Measurements from ENCODE around the gene FAM163A.
"Not testable (repeated sequence)": the region's sequence is repeated elsewhere in the genome, so short reads cannot be mapped to it uniquely, and the experiment has no call there.

Gene FAM163A

DNA sequence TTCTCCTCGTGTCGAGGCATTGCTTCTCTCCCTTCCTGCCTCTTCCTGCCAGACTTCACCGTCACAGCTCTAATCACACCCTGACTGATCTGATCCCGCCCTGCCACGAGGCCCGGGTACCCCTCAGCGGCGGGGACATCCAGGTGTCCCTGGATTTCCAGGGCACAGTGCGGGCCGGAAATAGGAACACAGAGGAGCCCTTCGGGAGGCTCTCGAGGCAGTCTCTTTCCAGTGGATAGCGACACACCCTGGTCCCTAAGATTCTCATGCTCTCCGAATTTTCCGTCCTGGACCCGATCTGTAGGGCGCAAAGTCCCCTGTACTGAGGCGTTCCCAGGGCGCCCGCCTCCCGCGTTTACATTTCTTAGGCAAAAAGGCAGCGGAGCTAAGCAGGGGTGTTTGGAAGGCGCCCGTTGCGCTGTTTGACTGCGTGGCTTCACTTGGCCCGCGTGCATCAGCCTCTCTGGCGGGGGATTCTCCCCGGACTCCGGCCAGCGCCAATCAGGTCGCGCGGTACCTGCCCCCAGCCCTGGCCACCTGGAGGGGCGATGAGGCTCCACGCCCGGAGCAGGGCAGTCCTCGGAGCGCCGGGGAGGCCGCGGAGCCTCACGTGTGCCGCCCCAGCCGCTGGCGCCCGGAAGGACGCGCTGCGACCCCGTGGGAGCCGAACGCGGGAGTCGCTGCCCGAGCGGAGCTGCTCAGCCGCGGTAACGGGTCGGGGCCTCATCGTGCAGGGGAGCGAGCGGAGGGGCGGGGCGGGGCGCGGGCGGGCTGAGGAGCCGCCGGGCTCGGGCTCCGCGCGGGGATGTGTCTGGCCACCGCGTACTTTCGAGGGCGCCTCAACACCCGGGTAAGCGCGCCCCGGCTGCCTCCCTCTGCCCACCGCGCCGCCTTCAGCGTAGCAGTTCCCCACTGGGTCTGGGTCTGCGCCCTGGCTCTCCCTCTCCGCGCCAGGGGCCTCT lies at the start of gene FAM163A:
FAM163A (plus strand) TSS at position 575 of the 962 bp plus-strand sequence. CDS start 69,807 bp downstream, outside the sequence.
- no peak for DNase-seq (ENCODE audit: low read depth)

DNA sequence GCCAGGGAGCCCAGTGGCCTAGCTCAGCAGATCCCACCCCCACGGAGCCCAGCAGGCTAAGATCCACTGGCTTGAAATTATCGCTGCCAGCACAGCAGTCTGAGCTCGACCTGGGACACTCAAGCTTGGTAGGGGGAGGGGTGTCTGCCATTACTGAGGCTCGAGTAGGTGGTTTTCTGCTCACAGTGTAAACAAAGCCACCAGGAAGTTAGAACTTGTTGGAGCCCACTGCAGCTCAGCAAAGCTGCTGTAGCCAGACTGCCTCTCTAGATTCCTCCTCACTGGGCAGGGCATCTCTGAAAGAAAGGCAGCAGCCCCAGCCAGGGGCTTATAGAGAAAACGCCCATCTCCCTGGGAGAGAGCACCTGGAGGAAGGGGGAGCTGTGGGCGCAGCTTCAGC lies 48.6 kb upstream of the FAM163A start:
- DNase-seq (ENCODE audit: low read depth) = not testable (repeated sequence)

- no peak for DNase-seq (ENCODE audit: low read depth)
Measured at GRCh38 chr1:179702946-179703539, 40.0 kb upstream of the FAM163A start.

- peak; percentile 23 for DNase-seq (ENCODE audit: low read depth)
Measured at GRCh38 chr1:179706339-179706941, 36.7 kb upstream of the FAM163A start.

GRCh38 chr1:179707406-179707805 lies 35.7 kb upstream of the FAM163A start:
- DNase-seq (ENCODE audit: low read depth) = no peak

DNA sequence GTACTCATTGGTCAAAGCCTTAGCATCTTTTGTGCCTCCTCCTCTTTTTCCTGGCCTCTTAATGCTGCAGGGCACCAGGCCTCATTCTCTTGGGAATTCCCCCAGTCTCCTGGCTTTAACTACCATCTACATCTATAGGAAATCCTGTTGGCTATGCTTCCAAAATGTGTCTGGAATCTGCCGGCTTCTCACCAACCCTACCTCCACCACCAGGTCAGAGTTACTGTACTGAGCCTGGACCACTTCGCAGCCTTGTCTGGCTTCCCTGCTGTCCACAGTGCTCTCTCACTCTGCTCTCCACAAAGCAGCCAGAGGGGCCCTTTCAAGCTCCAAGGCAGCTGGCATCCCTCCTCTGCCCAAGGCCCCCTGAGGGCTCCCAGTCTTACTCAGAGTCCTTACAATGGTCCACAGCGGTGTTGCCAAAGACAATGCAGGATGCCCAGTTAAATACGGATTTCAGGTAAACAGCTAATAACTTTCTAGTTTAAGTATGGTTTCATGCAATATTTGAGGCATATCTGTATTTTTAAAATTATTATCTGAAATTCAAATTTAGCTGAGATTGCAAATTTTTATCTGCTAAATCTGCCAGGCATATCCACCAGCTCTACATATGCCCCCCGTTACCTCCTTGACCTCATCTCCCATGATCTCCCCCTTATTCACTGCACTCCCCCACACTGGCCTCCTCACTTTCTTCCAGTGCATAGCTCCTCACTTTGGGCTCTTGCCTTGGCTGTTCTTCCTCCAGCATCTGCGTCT lies 34.5 kb upstream of the FAM163A start:
- no peak for DNase-seq (ENCODE audit: low read depth)

DNA sequence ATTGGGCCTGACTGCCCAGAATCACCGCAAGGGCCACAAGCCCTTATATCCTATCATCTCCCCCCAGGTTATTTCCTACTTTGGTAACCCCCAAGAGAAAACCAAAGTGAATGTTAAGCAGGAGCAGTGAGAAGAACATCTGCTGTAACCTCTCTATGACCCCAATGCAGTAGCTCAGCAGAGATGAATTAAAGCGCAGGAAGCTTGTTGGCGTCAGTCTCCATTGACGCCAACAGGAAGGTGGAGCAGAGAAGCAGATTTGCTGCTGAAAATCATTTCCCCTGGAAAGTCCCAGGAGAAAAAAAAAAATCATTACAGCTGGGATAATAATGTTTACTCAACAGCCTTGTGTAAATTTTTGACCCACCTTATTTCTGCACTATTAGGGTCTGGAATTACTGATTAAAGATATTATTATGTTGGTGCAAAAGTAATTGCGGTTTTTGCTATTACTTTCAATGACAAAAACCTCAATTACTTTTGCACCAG lies 33.2 kb upstream of the FAM163A start:
- DNase-seq (ENCODE audit: low read depth) = no peak

DNA sequence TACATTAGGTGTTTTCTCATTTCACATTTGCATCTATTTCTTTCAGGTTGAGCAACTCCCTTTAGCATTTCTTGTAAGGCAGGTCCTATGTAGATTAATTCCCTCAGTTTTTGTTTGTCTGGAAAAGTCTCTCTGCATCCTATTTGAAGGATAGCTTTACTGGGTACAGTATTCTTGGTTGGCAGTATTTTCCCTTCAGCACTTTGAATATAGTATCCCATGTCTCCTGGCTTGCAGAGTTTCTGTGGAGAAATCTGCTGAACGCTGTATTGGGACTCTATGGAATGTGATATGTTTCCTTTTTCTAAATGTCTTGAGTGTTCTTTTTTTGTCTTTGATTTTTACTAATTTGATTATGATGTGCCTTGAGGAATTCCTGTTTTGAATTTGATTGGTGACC lies 28.9 kb upstream of the FAM163A start:
- no peak for DNase-seq (ENCODE audit: low read depth)

- DNase-seq (ENCODE audit: low read depth) = no peak
Measured at GRCh38 chr1:179714623-179715022, 28.5 kb upstream of the FAM163A start.

DNA sequence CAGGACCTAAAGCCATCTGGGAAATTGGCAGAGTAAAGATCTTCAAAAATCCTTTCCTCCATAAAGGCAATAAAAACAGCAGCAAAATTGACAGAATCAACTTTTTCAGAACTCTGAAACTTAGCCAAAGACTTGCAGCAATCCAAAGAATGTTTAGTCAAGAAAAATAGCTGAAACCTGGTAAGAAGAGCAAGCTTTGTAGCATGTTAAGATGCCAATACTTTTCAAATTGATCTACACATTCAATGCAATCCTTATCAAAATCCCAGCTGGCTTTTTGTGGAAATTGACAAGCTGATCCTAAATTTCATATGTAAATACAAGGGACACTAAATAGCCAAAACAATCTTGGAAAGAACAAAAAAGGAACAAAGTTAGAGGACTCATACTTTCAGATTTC lies 23.8 kb upstream of the FAM163A start:
- DNase-seq (ENCODE audit: low read depth) = no peak

- DNase-seq (ENCODE audit: low read depth) = no peak
Measured at GRCh38 chr1:179728271-179728670, 14.8 kb upstream of the FAM163A start.

- DNase-seq (ENCODE audit: low read depth) = no peak
Measured at GRCh38 chr1:179729881-179730280, 13.2 kb upstream of the FAM163A start.

GRCh38 chr1:179731643-179732042 lies 11.4 kb upstream of the FAM163A start:
- DNase-seq (ENCODE audit: low read depth) = no peak

- DNase-seq (ENCODE audit: low read depth) = no peak
Measured at GRCh38 chr1:179742291-179742690, 800 bp upstream of the FAM163A start.

- no peak for DNase-seq (ENCODE audit: low read depth)
Measured at GRCh38 chr1:179743679-179744400, 749 bp downstream of the FAM163A start.

DNA sequence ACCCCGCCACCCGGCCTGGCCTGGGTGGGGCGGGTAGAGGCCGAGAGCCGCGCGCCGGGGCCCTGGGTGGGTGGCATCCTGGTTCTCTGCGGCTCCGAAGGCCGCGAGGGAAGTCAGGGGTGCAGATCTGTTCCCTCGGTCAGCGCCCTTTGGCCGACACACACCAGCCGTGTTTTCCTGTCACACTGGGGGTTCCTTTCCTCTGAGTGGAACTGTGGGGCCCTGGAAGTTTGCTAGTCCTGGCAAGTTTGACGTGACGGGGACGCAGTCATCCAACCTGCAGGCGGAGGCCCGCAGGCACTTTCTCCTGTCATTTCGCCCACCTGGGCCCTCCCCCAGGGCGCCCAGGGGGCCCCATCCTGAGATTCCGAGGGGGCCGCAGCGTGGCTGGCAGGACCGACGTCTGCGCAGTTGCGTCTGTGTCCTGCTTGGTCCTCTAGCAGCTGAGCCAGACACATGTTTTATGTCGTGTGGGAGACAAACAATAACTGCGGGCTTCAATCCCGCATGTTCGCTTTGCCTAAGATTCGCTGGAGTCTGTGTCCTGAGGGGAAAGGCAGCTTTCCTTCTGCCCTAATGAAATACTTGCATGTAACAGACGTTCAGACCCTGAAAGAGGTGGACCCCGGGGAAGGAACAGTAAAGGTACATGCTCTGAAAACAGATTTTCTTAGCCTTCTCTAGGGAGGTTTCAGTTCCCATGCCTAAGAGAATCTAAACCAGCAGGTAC lies 1.5 kb downstream of the FAM163A start:
- DNase-seq (ENCODE audit: low read depth) = no peak

DNA sequence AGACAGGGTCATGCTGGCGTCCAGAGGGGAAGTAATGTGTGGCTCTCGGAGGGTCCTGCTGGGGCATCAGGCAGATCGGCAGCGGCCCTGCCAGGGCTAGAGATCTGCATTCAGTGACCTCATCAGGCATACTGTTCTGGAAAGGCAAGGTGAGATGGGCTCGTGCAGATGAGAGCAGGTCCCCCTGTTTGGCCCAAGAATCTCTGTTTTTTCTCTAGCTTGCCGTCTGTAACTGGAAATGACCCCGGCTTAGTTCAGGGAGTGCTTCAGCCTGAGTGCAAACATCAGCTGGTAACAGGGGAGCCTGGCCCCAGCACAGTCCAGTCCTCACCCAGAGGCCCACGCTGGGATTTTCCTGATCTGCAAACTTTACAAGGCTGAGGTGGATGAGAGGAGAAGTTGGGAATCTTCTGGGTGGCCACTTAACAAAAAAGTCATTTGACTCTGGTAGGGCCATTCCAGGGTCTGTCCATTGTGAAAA lies 2.1 kb downstream of the FAM163A start:
- no peak for DNase-seq (ENCODE audit: low read depth)

- no peak for DNase-seq (ENCODE audit: low read depth)
Measured at GRCh38 chr1:179745743-179746142, 2.7 kb downstream of the FAM163A start.

DNA sequence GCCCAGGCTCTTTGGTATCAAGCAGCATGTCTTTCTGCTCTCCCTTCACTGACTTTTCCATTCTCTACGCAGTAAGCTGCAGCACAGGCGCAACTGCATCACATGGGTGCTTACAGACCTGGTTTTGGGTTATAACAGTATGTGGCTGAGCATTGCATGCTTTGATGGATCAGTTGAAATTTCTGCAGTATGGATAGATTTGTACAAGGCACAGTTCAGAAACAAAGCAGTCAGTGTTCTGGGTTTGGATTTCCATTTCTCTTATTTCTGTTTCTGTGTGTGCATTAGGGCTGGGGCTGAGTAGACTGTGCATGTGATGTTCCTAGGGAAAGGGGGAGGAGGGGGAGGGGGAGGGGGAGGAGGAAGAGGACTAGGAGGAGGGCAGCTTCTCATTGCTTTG lies 4.5 kb downstream of the FAM163A start:
- DNase-seq (ENCODE audit: low read depth) = no peak

DNA sequence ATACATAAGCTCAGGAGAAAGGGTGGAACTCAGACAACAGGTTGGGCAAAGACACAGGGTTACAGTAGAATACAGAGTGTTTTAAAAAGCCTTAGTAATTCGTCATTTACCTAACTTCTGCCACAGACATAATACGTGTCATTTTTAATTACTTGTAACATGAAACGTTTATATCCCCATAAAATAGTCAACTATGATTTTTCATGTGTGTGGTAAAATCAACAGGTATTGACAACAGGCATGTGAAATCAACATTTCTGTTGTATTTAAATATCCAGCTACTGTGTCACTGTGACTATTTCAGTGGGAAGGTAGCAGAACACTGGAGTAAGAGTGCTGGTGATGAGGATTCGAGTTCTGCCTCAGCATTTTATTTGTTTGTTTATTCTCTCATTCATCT lies 5.7 kb downstream of the FAM163A start:
- no peak for DNase-seq (ENCODE audit: low read depth)

DNA sequence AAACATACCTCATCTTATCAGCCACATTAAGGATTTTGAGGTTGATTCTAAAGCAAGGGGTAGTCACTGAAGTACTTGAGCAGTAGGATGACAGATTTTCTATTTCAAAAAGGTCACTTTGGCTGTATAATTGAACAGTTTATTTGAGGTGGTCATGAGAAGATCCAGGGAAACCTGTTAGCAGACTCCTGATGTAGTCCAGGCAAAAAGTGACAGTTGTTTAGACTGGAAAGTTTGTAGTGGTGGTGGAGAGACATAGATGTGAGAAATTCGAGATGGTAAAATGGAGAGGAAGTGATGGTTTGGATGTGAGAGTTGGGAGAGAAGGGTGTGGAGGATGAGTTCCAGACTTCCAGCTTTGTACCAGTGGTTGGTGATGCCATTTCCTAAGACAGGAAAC lies 7.5 kb downstream of the FAM163A start:
- DNase-seq (ENCODE audit: low read depth) = no peak

Measured in activated T-cell treated with anti-CD3 and anti-CD28 coated beads for 48 hours (primary cell).